Epithelial cell of esophagus (primary cell): ENCODE data around the gene SLAMF9.

Experiments used
- DNase-seq: peaks from one replicate; pipeline ENCODE4 v3.0.0; 2010; ENCODE audit warnings: low read depth
- H3K4me3 ChIP-seq: 2 replicates; pipeline ENCODE4 v1.5.1; 2011; ENCODE audit warnings: mild to moderate bottlenecking, low read length, control low read depth
- CTCF ChIP-seq: IDR thresholded peaks from 2 replicates; pipeline ENCODE4 v1.5.1; 2011; ENCODE audit warnings: low read depth, mild to moderate bottlenecking, low read length, control low read depth, inconsistent platforms; ENCODE audit not compliant: insufficient read depth; ENCODE audit errors: missing control alignments

SLAMF9 gene

GRCh38 chr1:159953536-159954515, at the start of gene SLAMF9:
TSS of gene SLAMF9 (minus strand) at chr1:159954237. CDS start at chr1:159954137, 100 bp downstream.
- no peak for TF ChIP-seq CTCF
- no peak within 1 kb of the TSS for H3K4me3 ChIP-seq
- DNase-seq: peak; percentile 86

GRCh38 chr1:160001440-160001839, 47.4 kb upstream of the SLAMF9 start:
- no peak for TF ChIP-seq CTCF
- no peak overlapping the region for H3K4me3 ChIP-seq
- DNase-seq: no peak

GRCh38 chr1:159999204-159999603, 45.2 kb upstream of the SLAMF9 start:
- no peak overlapping the region for H3K4me3 ChIP-seq
- peak; percentile 40 for DNase-seq
- no peak for TF ChIP-seq CTCF

- no peak for TF ChIP-seq CTCF
- no peak overlapping the region for H3K4me3 ChIP-seq
- DNase-seq: peak; percentile 84
Measured at GRCh38 chr1:159996653-159997052, 42.6 kb upstream of the SLAMF9 start.

- no peak for TF ChIP-seq CTCF
- DNase-seq: no peak
- no peak overlapping the region for H3K4me3 ChIP-seq
Measured at GRCh38 chr1:159994896-159995295, 40.9 kb upstream of the SLAMF9 start.

- H3K4me3 ChIP-seq: no peak overlapping the region
- no peak for DNase-seq
- no peak for TF ChIP-seq CTCF
Measured at GRCh38 chr1:159993911-159994310, 39.9 kb upstream of the SLAMF9 start.
